Measurements from ENCODE around the gene CDK8.

The CDK8 gene

GRCh38 chr13:26386026-26386425, 132.1 kb downstream of the CDK8 start:
- no peaks in the 10 kb centered on the region for H3K27me3 ChIP-seq (ENCODE audit: control insufficient read depth in 5 of 5, insufficient read depth in 4 of 5, low read length in 5 of 5)
- H3K36me3 ChIP-seq (ENCODE audit: control insufficient read depth in 5 of 5, insufficient read depth in 5 of 5, low read length in 5 of 5) = peaks cover 5 to 31% (median 21%) of the 10 kb centered on the region in 5 donors
- H3K9ac ChIP-seq (ENCODE audit: low read length in 5 of 5) = no peak overlapping the region
- no peaks in the 10 kb centered on the region for H3K4me1 ChIP-seq (ENCODE audit: control insufficient read depth in 5 of 5, insufficient read depth in 5 of 5, low read length in 5 of 5)
- H3K27ac ChIP-seq (ENCODE audit: low read depth, low read length) = no peak overlapping the region
- no peaks in the 10 kb centered on the region for H3K9me3 ChIP-seq (ENCODE audit: control insufficient read depth in 5 of 5, low read length in 5 of 5)
- no peak overlapping the region for H3K4me3 ChIP-seq (ENCODE audit: low read depth in 1 of 5, low read length in 5 of 5)

- H3K27ac ChIP-seq (ENCODE audit: low read depth, low read length) = no peak overlapping the region
- peaks cover 5 to 34% (median 19%) of the 10 kb centered on the region in 5 donors for H3K36me3 ChIP-seq (ENCODE audit: control insufficient read depth in 5 of 5, insufficient read depth in 5 of 5, low read length in 5 of 5)
- H3K27me3 ChIP-seq (ENCODE audit: control insufficient read depth in 5 of 5, insufficient read depth in 4 of 5, low read length in 5 of 5) = no peaks in the 10 kb centered on the region
- no peak overlapping the region for H3K9ac ChIP-seq (ENCODE audit: low read length in 5 of 5)
- H3K4me3 ChIP-seq (ENCODE audit: low read depth in 1 of 5, low read length in 5 of 5) = no peak overlapping the region
- no peaks in the 10 kb centered on the region for H3K9me3 ChIP-seq (ENCODE audit: control insufficient read depth in 5 of 5, low read length in 5 of 5)
- no peaks in the 10 kb centered on the region for H3K4me1 ChIP-seq (ENCODE audit: control insufficient read depth in 5 of 5, insufficient read depth in 5 of 5, low read length in 5 of 5)
Measured at GRCh38 chr13:26390203-26390602, 136.3 kb downstream of the CDK8 start.

GRCh38 chr13:26400545-26400944, 146.6 kb downstream of the CDK8 start:
- no peaks in the 10 kb centered on the region for H3K4me1 ChIP-seq (ENCODE audit: control insufficient read depth in 5 of 5, insufficient read depth in 5 of 5, low read length in 5 of 5)
- H3K36me3 ChIP-seq (ENCODE audit: control insufficient read depth in 5 of 5, insufficient read depth in 5 of 5, low read length in 5 of 5) = peaks cover 23 to 37% (median 32%) of the 10 kb centered on the region in 5 donors
- H3K27ac ChIP-seq (ENCODE audit: low read depth, low read length) = no peak overlapping the region
- H3K9ac ChIP-seq (ENCODE audit: low read length in 5 of 5) = no peak overlapping the region
- H3K27me3 ChIP-seq (ENCODE audit: control insufficient read depth in 5 of 5, insufficient read depth in 4 of 5, low read length in 5 of 5) = no peaks in the 10 kb centered on the region
- H3K4me3 ChIP-seq (ENCODE audit: low read depth in 1 of 5, low read length in 5 of 5) = no peak overlapping the region
- no peaks in the 10 kb centered on the region for H3K9me3 ChIP-seq (ENCODE audit: control insufficient read depth in 5 of 5, low read length in 5 of 5)

- peaks cover 24 to 38% (median 32%) of the 10 kb centered on the region in 5 donors for H3K36me3 ChIP-seq (ENCODE audit: control insufficient read depth in 5 of 5, insufficient read depth in 5 of 5, low read length in 5 of 5)
- H3K27ac ChIP-seq (ENCODE audit: low read depth, low read length) = no peak overlapping the region
- no peaks in the 10 kb centered on the region for H3K27me3 ChIP-seq (ENCODE audit: control insufficient read depth in 5 of 5, insufficient read depth in 4 of 5, low read length in 5 of 5)
- H3K9ac ChIP-seq (ENCODE audit: low read length in 5 of 5) = no peak overlapping the region
- no peak overlapping the region for H3K4me3 ChIP-seq (ENCODE audit: low read depth in 1 of 5, low read length in 5 of 5)
- H3K4me1 ChIP-seq (ENCODE audit: control insufficient read depth in 5 of 5, insufficient read depth in 5 of 5, low read length in 5 of 5) = no peaks in the 10 kb centered on the region
- H3K9me3 ChIP-seq (ENCODE audit: control insufficient read depth in 5 of 5, low read length in 5 of 5) = no peaks in the 10 kb centered on the region
Measured at GRCh38 chr13:26401069-26401468, 147.1 kb downstream of the CDK8 start.

DNA sequence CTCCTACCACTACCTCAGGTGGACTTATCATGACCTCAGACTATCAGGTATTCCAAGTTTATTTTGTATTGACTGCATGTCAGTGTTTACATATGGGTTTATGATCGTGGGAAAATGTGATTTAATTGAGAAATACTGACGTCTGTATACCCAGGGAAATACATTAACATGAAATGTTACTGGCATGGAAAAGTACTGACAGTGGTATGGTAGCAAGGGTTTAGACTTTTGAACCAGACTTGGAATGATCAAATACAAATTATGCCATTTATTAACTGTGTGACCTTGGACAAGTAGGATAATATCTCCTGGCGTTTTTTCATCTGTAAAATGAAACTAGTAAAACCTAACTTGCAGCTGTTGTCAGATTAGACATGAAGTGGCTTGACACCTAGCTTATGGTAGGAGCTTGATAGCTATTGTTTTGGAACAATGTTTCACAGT, 147.7 kb downstream of the CDK8 start:
- Histone ChIP-seq H3K27ac (ENCODE audit: low read depth, low read length) (no peak overlapping the region), H3K9ac (ENCODE audit: low read length in 5 of 5) (no peak overlapping the region), H3K36me3 (ENCODE audit: control insufficient read depth in 5 of 5, insufficient read depth in 5 of 5, low read length in 5 of 5) (peaks cover 24 to 43% (median 34%) of the 10 kb centered on the region in 5 donors), H3K9me3 (ENCODE audit: control insufficient read depth in 5 of 5, low read length in 5 of 5) (no peaks in the 10 kb centered on the region), H3K4me1 (ENCODE audit: control insufficient read depth in 5 of 5, insufficient read depth in 5 of 5, low read length in 5 of 5) (no peaks in the 10 kb centered on the region), H3K4me3 (ENCODE audit: low read depth in 1 of 5, low read length in 5 of 5) (no peak overlapping the region), H3K27me3 (ENCODE audit: control insufficient read depth in 5 of 5, insufficient read depth in 4 of 5, low read length in 5 of 5) (no peaks in the 10 kb centered on the region)

GRCh38 chr13:26406791-26407190, 152.9 kb downstream of the CDK8 start:
- no peaks in the 10 kb centered on the region for H3K4me1 ChIP-seq (ENCODE audit: control insufficient read depth in 5 of 5, insufficient read depth in 5 of 5, low read length in 5 of 5)
- H3K27ac ChIP-seq (ENCODE audit: low read depth, low read length) = no peak overlapping the region
- no peaks in the 10 kb centered on the region for H3K9me3 ChIP-seq (ENCODE audit: control insufficient read depth in 5 of 5, low read length in 5 of 5)
- H3K4me3 ChIP-seq (ENCODE audit: low read depth in 1 of 5, low read length in 5 of 5) = no peak overlapping the region
- H3K27me3 ChIP-seq (ENCODE audit: control insufficient read depth in 5 of 5, insufficient read depth in 4 of 5, low read length in 5 of 5) = no peaks in the 10 kb centered on the region
- H3K9ac ChIP-seq (ENCODE audit: low read length in 5 of 5) = no peak overlapping the region
- H3K36me3 ChIP-seq (ENCODE audit: control insufficient read depth in 5 of 5, insufficient read depth in 5 of 5, low read length in 5 of 5) = peaks cover 12 to 31% (median 25%) of the 10 kb centered on the region in 5 donors

DNA sequence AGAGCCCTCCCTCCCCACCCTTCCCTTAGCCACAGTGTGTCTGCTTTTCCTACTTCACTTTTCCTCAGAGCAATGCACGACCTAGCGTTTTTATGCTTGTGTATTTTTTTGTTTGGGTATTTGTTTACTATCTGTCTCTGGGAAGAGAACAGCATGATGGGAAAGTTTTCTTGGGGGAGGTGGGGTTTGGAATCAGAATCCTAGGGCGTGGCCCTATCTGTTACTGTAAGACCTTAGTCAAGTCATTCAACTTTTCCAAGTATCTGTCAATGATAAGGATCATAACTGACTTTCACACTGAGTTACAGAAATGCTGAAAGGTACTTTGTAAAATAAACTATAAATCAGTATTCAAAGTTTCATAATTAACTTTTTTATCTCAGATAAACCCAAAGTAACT, 157.3 kb downstream of the CDK8 start:
- no peak overlapping the region for H3K9ac ChIP-seq (ENCODE audit: low read length in 5 of 5)
- H3K9me3 ChIP-seq (ENCODE audit: control insufficient read depth in 5 of 5, low read length in 5 of 5) = peaks cover 0 to 5% (median 3%) of the 10 kb centered on the region in 5 donors
- no peaks in the 10 kb centered on the region for H3K4me1 ChIP-seq (ENCODE audit: control insufficient read depth in 5 of 5, insufficient read depth in 5 of 5, low read length in 5 of 5)
- H3K4me3 ChIP-seq (ENCODE audit: low read depth in 1 of 5, low read length in 5 of 5) = no peak overlapping the region
- H3K36me3 ChIP-seq (ENCODE audit: control insufficient read depth in 5 of 5, insufficient read depth in 5 of 5, low read length in 5 of 5) = peaks cover 2 to 11% (median 7%) of the 10 kb centered on the region in 5 donors
- no peaks in the 10 kb centered on the region for H3K27me3 ChIP-seq (ENCODE audit: control insufficient read depth in 5 of 5, insufficient read depth in 4 of 5, low read length in 5 of 5)
- no peak overlapping the region for H3K27ac ChIP-seq (ENCODE audit: low read depth, low read length)

DNA sequence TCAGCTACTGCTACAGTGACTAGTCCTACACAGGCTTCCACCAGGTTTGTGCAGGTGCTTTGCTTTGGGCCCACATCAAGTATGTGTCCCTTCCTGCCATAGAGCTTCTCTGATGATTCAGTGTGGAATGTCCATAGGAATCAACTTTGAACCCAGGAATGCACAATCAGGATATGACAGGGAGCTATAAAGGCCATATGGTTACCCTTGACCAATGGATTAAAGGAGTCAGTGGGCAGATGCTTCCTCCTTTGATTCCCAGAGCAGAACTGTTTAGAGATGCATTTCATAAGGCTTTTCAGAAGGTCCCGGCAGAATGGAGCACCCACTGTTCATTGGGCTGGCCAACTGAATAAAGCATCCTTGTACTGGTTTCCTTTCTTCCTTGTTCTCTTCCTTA, 158.3 kb downstream of the CDK8 start:
- peaks cover 0 to 2% (median 0%) of the 10 kb centered on the region in 5 donors for H3K36me3 ChIP-seq (ENCODE audit: control insufficient read depth in 5 of 5, insufficient read depth in 5 of 5, low read length in 5 of 5)
- H3K27ac ChIP-seq (ENCODE audit: low read depth, low read length) = no peak overlapping the region
- H3K9ac ChIP-seq (ENCODE audit: low read length in 5 of 5) = no peak overlapping the region
- no peak overlapping the region for H3K4me3 ChIP-seq (ENCODE audit: low read depth in 1 of 5, low read length in 5 of 5)
- H3K27me3 ChIP-seq (ENCODE audit: control insufficient read depth in 5 of 5, insufficient read depth in 4 of 5, low read length in 5 of 5) = no peaks in the 10 kb centered on the region
- H3K4me1 ChIP-seq (ENCODE audit: control insufficient read depth in 5 of 5, insufficient read depth in 5 of 5, low read length in 5 of 5) = no peaks in the 10 kb centered on the region
- H3K9me3 ChIP-seq (ENCODE audit: control insufficient read depth in 5 of 5, low read length in 5 of 5) = peaks cover 0 to 5% (median 3%) of the 10 kb centered on the region in 5 donors

- Histone ChIP-seq H3K9ac (ENCODE audit: low read length in 5 of 5) (no peak overlapping the region), H3K36me3 (ENCODE audit: control insufficient read depth in 5 of 5, insufficient read depth in 5 of 5, low read length in 5 of 5) (peaks cover 0 to 2% (median 0%) of the 10 kb centered on the region in 5 donors), H3K9me3 (ENCODE audit: control insufficient read depth in 5 of 5, low read length in 5 of 5) (peaks cover 0 to 5% (median 3%) of the 10 kb centered on the region in 5 donors), H3K27me3 (ENCODE audit: control insufficient read depth in 5 of 5, insufficient read depth in 4 of 5, low read length in 5 of 5) (no peaks in the 10 kb centered on the region), H3K27ac (ENCODE audit: low read depth, low read length) (no peak overlapping the region), H3K4me3 (ENCODE audit: low read depth in 1 of 5, low read length in 5 of 5) (no peak overlapping the region), H3K4me1 (ENCODE audit: control insufficient read depth in 5 of 5, insufficient read depth in 5 of 5, low read length in 5 of 5) (no peaks in the 10 kb centered on the region)
Measured at GRCh38 chr13:26412936-26413716, 159.2 kb downstream of the CDK8 start.

- H3K36me3 ChIP-seq (ENCODE audit: control insufficient read depth in 5 of 5, insufficient read depth in 5 of 5, low read length in 5 of 5) = no peaks in the 10 kb centered on the region
- H3K4me1 ChIP-seq (ENCODE audit: control insufficient read depth in 5 of 5, insufficient read depth in 5 of 5, low read length in 5 of 5) = peaks cover 0 to 14% (median 12%) of the 10 kb centered on the region in 5 donors
- H3K27ac ChIP-seq (ENCODE audit: low read depth, low read length) = no peak overlapping the region
Measured at GRCh38 chr13:26420282-26420960, 166.5 kb downstream of the CDK8 start.

More at GRCh38 chr13:26420282-26420960, 166.5 kb downstream of the CDK8 start:
- Histone ChIP-seq H3K9ac (ENCODE audit: low read length in 5 of 5) (no peak overlapping the region), H3K4me3 (ENCODE audit: low read depth in 1 of 5, low read length in 5 of 5) (no peak overlapping the region), H3K27me3 (ENCODE audit: control insufficient read depth in 5 of 5, insufficient read depth in 4 of 5, low read length in 5 of 5) (no peaks in the 10 kb centered on the region), H3K9me3 (ENCODE audit: control insufficient read depth in 5 of 5, low read length in 5 of 5) (no peaks in the 10 kb centered on the region)

Data from subcutaneous abdominal adipose tissue (tissue), 5 donors.